GM12878 (cell line): Measurements from ENCODE around the gene SLC66A3. TPM values are rescaled to one million over a fixed set of nuclear protein-coding genes. Genes with fewer than 3 reads are reported as not detected.

Experiments used
- ATAC-seq: fragments of 200-7000 bp; cut with Tn5 transposase; 3 replicates; pipeline ENCODE4 v1.9.1; 2020; ENCODE audit warnings: mild to moderate bottlenecking, moderate library complexity
- BruUV-seq: library from RNA; stranded (reverse); fragments of 400-500 nt; replicated peaks from 2 replicates; lab custom pipeline; 2021; lab: Mats Ljungman, UMichigan
- CTCF ChIA-PET: fragments of 300-600 bp; sonication (Branson Sonifier 250); formaldehyde crosslinking; extraction: SDS; loops from one replicate; lab custom pipeline; 2021; ENCODE audit warnings: inconsistent platforms; lab: Yijun Ruan, JAX
- POLR2A ChIA-PET: fragments of 350-600 bp; formaldehyde crosslinking; extraction: SDS; loops from one replicate; lab custom pipeline; 2021; ENCODE audit warnings: inconsistent platforms; lab: Charles Lee
- RAD21 ChIA-PET: fragments of 300-600 bp; sonication (Branson Sonifier 250); formaldehyde crosslinking; loops from one replicate; lab custom pipeline; 2023; ENCODE audit warnings: antibody characterized with exemption; ENCODE audit not compliant: unreplicated experiment; lab: Charles Lee
- SMC1A ChIA-PET: fragments of 300-600 bp; sonication (Branson Sonifier 250); formaldehyde crosslinking; loops from one replicate; lab custom pipeline; 2023; ENCODE audit not compliant: unreplicated experiment, uncharacterized antibody; lab: Charles Lee
- DNase-seq: peaks from one replicate; pipeline ENCODE4 v3.0.0-alpha.2; 2011; ENCODE audit warnings: low read depth, low spot score
- FAIRE-seq: peaks from 3 replicates; lab custom pipeline; 2011; peaks lifted over from hg19 to GRCh38; lab: Jason Lieb, UNC
- H2AFZ ChIP-seq: 2 replicates; pipeline ENCODE4 v1.6.0; 2011; ENCODE audit warnings: low read depth, low read length, control low read depth; ENCODE audit not compliant: control insufficient read depth
- H3K27ac ChIP-seq: 2 replicates; pipeline ENCODE4 v1.5.1; 2011; ENCODE audit warnings: control low read depth; ENCODE audit not compliant: control insufficient read depth, insufficient read depth
- H3K27me3 ChIP-seq, 2 experiments: replicated peaks in 1 of 2; 2 replicates each; pipeline versions ENCODE4 v1.6.0 to v1.6.1; 2011; ENCODE audit warnings: low read length in 1 of 2; ENCODE audit not compliant: control insufficient read depth in 2 of 2, insufficient read depth in 2 of 2
- H3K36me3 ChIP-seq, 2 experiments: 2 replicates each; pipeline ENCODE4 v1.5.1; 2011; ENCODE audit warnings: low read length in 1 of 2; ENCODE audit not compliant: control insufficient read depth in 2 of 2, insufficient read depth in 2 of 2
- H3K4me1 ChIP-seq: 2 replicates; pipeline ENCODE4 v1.6.1; 2011; ENCODE audit warnings: mild to moderate bottlenecking, low read length, moderate library complexity, mixed read lengths; ENCODE audit not compliant: control insufficient read depth, insufficient read depth
- H3K4me2 ChIP-seq: 2 replicates; pipeline ENCODE4 v1.6.0; 2011; ENCODE audit warnings: control low read depth; ENCODE audit not compliant: control insufficient read depth, insufficient read depth
- H3K4me3 ChIP-seq: fragments of 200-600 bp; sonication (generic); 2 replicates; pipeline ENCODE4 v1.5.1; 2016
- H3K79me2 ChIP-seq: 2 replicates; pipeline ENCODE4 v1.6.0; 2011; ENCODE audit warnings: low read length; ENCODE audit not compliant: control insufficient read depth, insufficient read depth
- H3K9ac ChIP-seq: 2 replicates; pipeline ENCODE4 v1.8.0; 2011; ENCODE audit warnings: low read length, control low read depth, mixed read lengths; ENCODE audit not compliant: control insufficient read depth, insufficient read depth
- H3K9me3 ChIP-seq: replicated peaks from 3 replicates; pipeline ENCODE4 v1.5.1; 2011; ENCODE audit warnings: mild to moderate bottlenecking, low read length; ENCODE audit not compliant: control insufficient read depth, insufficient read depth
- H4K20me1 ChIP-seq: 2 replicates; pipeline ENCODE4 v1.6.0; 2011; ENCODE audit not compliant: control insufficient read depth, insufficient read depth
- GABPA ChIP-seq: IDR thresholded peaks from 2 replicates; pipeline ENCODE4 v1.6.1; 2014; ENCODE audit warnings: antibody characterized with exemption, low read depth, mild to moderate bottlenecking, inconsistent platforms
- HDAC2 ChIP-seq: fragments of 200-600 bp; sonication (generic); IDR thresholded peaks from 2 replicates; pipeline ENCODE4 v1.6.1; 2017
- HSF1 ChIP-seq: fragments of 150-350 bp; IDR thresholded peaks from 2 replicates; pipeline ENCODE4 v1.6.1; 2014; ENCODE audit warnings: mild to moderate bottlenecking, low read depth, low read length
- IKZF2 ChIP-seq, 2 experiments: fragments of 450-650 bp; IDR thresholded peaks; 2 replicates each; pipeline ENCODE4 v1.6.1; 2017; ENCODE audit warnings: mild to moderate bottlenecking in 2 of 2, moderate library complexity in 2 of 2
- MTA3 ChIP-seq: IDR thresholded peaks from 2 replicates; pipeline ENCODE4 v1.6.1; 2012; ENCODE audit warnings: low read length, inconsistent platforms, borderline replicate concordance
- RAD21 ChIP-seq: IDR thresholded peaks from 2 replicates; pipeline ENCODE4 v1.6.1; 2011; ENCODE audit warnings: mild to moderate bottlenecking, low read depth, low read length, moderate library complexity; ENCODE audit not compliant: insufficient read depth
- RAD51 ChIP-seq: fragments of 450-650 bp; IDR thresholded peaks from 2 replicates; pipeline ENCODE4 v1.6.1; 2016; ENCODE audit warnings: moderate library complexity, mild to moderate bottlenecking, inconsistent platforms
- RELA ChIP-seq: fragments of 450-650 bp; IDR thresholded peaks from 2 replicates; pipeline ENCODE4 v1.8.0; 2014; ENCODE audit warnings: borderline replicate concordance; ENCODE audit not compliant: partially characterized antibody
- RFX5 ChIP-seq: IDR thresholded peaks from 2 replicates; pipeline ENCODE4 v1.6.1; 2011; ENCODE audit warnings: low read depth, low read length, improper control_type of control experiment
- RUNX3 ChIP-seq: IDR thresholded peaks from 2 replicates; pipeline ENCODE4 v1.6.1; 2012; ENCODE audit warnings: low read length, inconsistent platforms
- SREBF1 ChIP-seq: IDR thresholded peaks from 2 replicates; pipeline ENCODE4 v1.6.1; 2012; ENCODE audit warnings: mild to moderate bottlenecking, low read length
- TCF3 ChIP-seq: IDR thresholded peaks from 2 replicates; pipeline ENCODE4 v1.6.1; 2012; ENCODE audit warnings: low read depth, mild to moderate bottlenecking, low read length, borderline replicate concordance; ENCODE audit not compliant: insufficient read depth
- ZNF622 ChIP-seq: fragments of 450-650 bp; IDR thresholded peaks from 2 replicates; pipeline ENCODE4 v1.6.1; 2017; ENCODE audit warnings: mild to moderate bottlenecking, inconsistent platforms
- WGBS: methylation state at CpG from one replicate; pipeline ENCODE4 v1.1.6; 2016; ENCODE audit warnings: low lambda C conversion rate; ENCODE audit not compliant: insufficient replicate concordance, insufficient coverage; ENCODE audit errors: missing lambda C conversion rate; 5-methylcytosine and 5-hydroxymethylcytosine counted together
- in situ Hi-C: fragments of 300-500 bp; cut with MboI; formaldehyde crosslinking; loops from 9 replicates; pipeline ENCODE4 v1.14.3; 2018; ENCODE audit warnings: mixed read lengths
- intact Hi-C: fragments of 100-400 bp; cut with micrococcal nuclease; formaldehyde crosslinking; loops from one replicate; pipeline ENCODE4 v1.14.2; 2022; ENCODE audit not compliant: unreplicated experiment
- polyA plus RNA-seq, 11 experiments: library from polyadenylated mRNA; depleted of rRNA in 4 of 11; unstranded in 6 of 11; stranded (reverse) in 5 of 11; fragments of >200 nt; fragmentation: Nextera tagmentation in 4 of 11; fragmentation: Illumina TruSeq in 1 of 11; extraction: Ambion mirVana in 4 of 11; extraction: Trizol in 1 of 11; gene quantifications; 1 replicate in 1 of 11; 2 replicates in 10 of 11; pipeline versions ENCODE4 v1.2.1 to v1.2.3, GENCODE V29; 2011 to 2016; ENCODE audit warnings: inconsistent platforms in 2 of 11, missing spikeins in 2 of 11, low read depth in 1 of 11
- total RNA-seq, 4 experiments: library from RNA; depleted of rRNA in 3 of 4; stranded (reverse); fragments of >200 nt in 3 of 4; fragmentation: Illumina TruSeq in 1 of 4; extraction: Trizol in 1 of 4; gene quantifications; 2 replicates each; pipeline versions ENCODE4 v1.2.1 to v1.2.3, GENCODE V29; 2013 to 2021
- TF ChIP-seq, protein P1 (sequence below): IDR thresholded peaks from 2 replicates; pipeline ENCODE4 v1.6.1; 2012; ENCODE audit warnings: mild to moderate bottlenecking, low read depth, low read length
- TF ChIP-seq, protein P2 (sequence below): fragments of 450-650 bp; IDR thresholded peaks from 2 replicates; pipeline ENCODE4 v1.6.1; 2018; ENCODE audit warnings: mild to moderate bottlenecking, low read depth, moderate library complexity; ENCODE audit not compliant: partially characterized antibody

The SLC66A3 gene
- total and polyA plus RNA-seq, 10 of the 15 experiments (the other 5 are each of a cell fraction or from before 2014, with no cell fraction given): 1.4 to 14.2 (median 6.4) TPM

DNA sequence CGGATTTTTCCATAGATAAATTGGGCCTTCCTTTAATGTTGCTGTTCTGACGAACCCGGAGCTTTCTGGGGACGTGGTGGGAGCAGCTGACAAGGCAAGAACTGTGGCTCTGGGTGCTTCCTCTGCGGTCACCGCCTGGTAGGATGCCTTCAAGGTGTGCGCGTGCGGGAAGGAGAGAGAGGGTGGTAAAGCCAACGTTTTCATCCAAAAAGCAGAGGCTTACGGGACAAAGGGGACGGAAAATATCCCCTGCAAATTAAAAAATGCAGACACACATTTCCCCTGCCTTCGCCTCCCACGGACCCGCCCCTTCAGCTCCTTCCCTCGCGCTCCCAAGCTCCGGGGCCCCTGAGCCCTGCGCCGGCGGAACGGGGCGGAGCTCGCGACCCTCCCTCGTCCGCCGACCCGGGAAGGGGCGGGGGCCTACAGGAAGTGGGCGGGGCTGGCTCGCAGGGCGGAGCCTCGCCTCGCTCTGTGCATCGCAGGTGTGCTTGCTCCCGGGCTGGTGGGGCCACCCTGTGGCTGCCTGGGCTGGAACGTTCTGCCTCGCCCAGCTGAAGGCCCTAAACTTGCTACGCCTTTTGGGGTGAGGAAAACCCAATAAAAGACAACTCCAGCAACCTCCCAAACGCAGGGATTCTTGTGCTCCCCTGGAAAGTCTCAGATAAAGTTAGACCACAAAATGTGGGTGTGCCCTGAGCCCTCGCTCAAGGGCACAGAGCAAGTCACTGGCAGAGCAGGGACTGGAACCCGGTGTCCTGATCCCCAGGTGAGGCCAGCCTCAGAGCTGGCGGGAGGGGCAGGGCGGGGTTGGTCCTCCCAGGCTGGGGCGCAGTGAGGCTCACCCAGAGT is 25.4 kb upstream of the SLC66A3 start:
- Histone ChIP-seq H3K4me1 (peaks cover 8% of the 10 kb centered on the region), H3K36me3 (no peaks in the 10 kb centered on the region), H2AFZ (peak overlapping the region; percentile 63), H3K4me3 (peak overlapping the region; percentile 54; the same call in 1 of the 2 replicates), H4K20me1 (no peaks in the 10 kb centered on the region), H3K27me3 (no peaks in the 10 kb centered on the region; a peak in 3 of 4 replicates), H3K79me2 (no peaks in the 10 kb centered on the region), H3K9ac (no peak overlapping the region), H3K9me3 (no peaks in the 10 kb centered on the region), H3K27ac (no peak overlapping the region), H3K4me2 (peak overlapping the region; percentile 89)
- peak; percentile 76 for ATAC-seq
- in situ Hi-C loops (loop anchor here (5.0 kb wide), 2 partner anchors 317 to 452 kb away; no protein-coding TSS in a partner anchor), intact Hi-C loops (loop anchor here (5.0 to 10.0 kb wide), 3 partner anchors 55 to 347 kb away; partner anchors contain the start of gene ROCK2)
- FAIRE-seq: peak; percentile 49
- ChIA-PET POLR2A (no interaction called here), RAD21 (interaction anchor here (0.6 to 1.6 kb wide), 6 partner anchors 12 to 454 kb away, joined by 3 to 8 read pairs (median 4); no protein-coding TSS in a partner anchor), SMC1A (interaction anchor here (1.0 to 1.7 kb wide), 3 partner anchors 294 to 453 kb away, joined by 4 to 5 read pairs (median 4); no protein-coding TSS in a partner anchor), CTCF (interaction anchor here (0.8 to 7.4 kb wide), 11 partner anchors 9 to 455 kb away, joined by 3 to 122 read pairs (median 5); no protein-coding TSS in a partner anchor)
- no peak for DNase-seq
- 12% methylated on average over 45 of the region's 46 CpGs for WGBS
- no TSS peak for BruUV-seq
- no peak for TF ChIP-seq RELA
- peak; percentile 53 for TF ChIP-seq RAD21
- TF ChIP-seq TCF3: 0 out of 2 replicates have a peak, but pooled peaks have one; percentile 24
- TF ChIP-seq RUNX3: no peak
- TF ChIP-seq HSF1: no peak
- TF ChIP-seq MTA3: no peak
- TF ChIP-seq GABPA: no peak
- TF ChIP-seq, protein P1, sequence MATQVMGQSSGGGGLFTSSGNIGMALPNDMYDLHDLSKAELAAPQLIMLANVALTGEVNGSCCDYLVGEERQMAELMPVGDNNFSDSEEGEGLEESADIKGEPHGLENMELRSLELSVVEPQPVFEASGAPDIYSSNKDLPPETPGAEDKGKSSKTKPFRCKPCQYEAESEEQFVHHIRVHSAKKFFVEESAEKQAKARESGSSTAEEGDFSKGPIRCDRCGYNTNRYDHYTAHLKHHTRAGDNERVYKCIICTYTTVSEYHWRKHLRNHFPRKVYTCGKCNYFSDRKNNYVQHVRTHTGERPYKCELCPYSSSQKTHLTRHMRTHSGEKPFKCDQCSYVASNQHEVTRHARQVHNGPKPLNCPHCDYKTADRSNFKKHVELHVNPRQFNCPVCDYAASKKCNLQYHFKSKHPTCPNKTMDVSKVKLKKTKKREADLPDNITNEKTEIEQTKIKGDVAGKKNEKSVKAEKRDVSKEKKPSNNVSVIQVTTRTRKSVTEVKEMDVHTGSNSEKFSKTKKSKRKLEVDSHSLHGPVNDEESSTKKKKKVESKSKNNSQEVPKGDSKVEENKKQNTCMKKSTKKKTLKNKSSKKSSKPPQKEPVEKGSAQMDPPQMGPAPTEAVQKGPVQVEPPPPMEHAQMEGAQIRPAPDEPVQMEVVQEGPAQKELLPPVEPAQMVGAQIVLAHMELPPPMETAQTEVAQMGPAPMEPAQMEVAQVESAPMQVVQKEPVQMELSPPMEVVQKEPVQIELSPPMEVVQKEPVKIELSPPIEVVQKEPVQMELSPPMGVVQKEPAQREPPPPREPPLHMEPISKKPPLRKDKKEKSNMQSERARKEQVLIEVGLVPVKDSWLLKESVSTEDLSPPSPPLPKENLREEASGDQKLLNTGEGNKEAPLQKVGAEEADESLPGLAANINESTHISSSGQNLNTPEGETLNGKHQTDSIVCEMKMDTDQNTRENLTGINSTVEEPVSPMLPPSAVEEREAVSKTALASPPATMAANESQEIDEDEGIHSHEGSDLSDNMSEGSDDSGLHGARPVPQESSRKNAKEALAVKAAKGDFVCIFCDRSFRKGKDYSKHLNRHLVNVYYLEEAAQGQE: no peak
- no peak for TF ChIP-seq IKZF2 (IDR thresholded peaks at IDR 0.05)
- TF ChIP-seq RAD51: no peak
- TF ChIP-seq HDAC2: no peak
- no peak for TF ChIP-seq RFX5
- TF ChIP-seq ZNF622: no peak
- no peak for TF ChIP-seq SREBF1
- TF ChIP-seq, protein P2, sequence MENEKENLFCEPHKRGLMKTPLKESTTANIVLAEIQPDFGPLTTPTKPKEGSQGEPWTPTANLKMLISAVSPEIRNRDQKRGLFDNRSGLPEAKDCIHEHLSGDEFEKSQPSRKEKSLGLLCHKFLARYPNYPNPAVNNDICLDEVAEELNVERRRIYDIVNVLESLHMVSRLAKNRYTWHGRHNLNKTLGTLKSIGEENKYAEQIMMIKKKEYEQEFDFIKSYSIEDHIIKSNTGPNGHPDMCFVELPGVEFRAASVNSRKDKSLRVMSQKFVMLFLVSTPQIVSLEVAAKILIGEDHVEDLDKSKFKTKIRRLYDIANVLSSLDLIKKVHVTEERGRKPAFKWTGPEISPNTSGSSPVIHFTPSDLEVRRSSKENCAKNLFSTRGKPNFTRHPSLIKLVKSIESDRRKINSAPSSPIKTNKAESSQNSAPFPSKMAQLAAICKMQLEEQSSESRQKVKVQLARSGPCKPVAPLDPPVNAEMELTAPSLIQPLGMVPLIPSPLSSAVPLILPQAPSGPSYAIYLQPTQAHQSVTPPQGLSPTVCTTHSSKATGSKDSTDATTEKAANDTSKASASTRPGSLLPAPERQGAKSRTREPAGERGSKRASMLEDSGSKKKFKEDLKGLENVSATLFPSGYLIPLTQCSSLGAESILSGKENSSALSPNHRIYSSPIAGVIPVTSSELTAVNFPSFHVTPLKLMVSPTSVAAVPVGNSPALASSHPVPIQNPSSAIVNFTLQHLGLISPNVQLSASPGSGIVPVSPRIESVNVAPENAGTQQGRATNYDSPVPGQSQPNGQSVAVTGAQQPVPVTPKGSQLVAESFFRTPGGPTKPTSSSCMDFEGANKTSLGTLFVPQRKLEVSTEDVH: no peak
